Astrocyte of the cerebellum (primary cell): Measurements from ENCODE around the gene IMMP2L.
A peak's percentile ranks its signal among the peaks of the same experiment; 100 is the strongest.

ENCODE experiments used
- DNase-seq: peaks from one replicate; pipeline ENCODE4 v3.0.0-alpha.2; 2011; ENCODE audit warnings: low read depth
- H3K4me3 ChIP-seq: 2 replicates; pipeline ENCODE4 v1.5.1; 2011; ENCODE audit warnings: mild to moderate bottlenecking, low read depth, low read length, moderate library complexity
- CTCF ChIP-seq: IDR thresholded peaks from 2 replicates; pipeline ENCODE4 v1.5.1; 2012; ENCODE audit warnings: low read length, low read depth, moderate library complexity, mild to moderate bottlenecking; ENCODE audit errors: missing control alignments
- in situ Hi-C: cut with HindIII; loops from 2 replicates; pipeline ENCODE4 v1.10.0; 2017; ENCODE audit warnings: low sequenced_read_pairs

The IMMP2L gene

GRCh38 chr7:111103678-111104274 lies 458.5 kb downstream of the IMMP2L start:
- H3K4me3 ChIP-seq: no peak overlapping the region
- in situ Hi-C loops: no loop called here
- DNase-seq: no peak
- TF ChIP-seq CTCF: no peak

- DNase-seq: no peak
- no peak overlapping the region for H3K4me3 ChIP-seq
- no peak for TF ChIP-seq CTCF
- in situ Hi-C loops: no loop called here
These were observed 459.2 kb downstream of the IMMP2L start for GRCh38 chr7:111103136-111103535.

GRCh38 chr7:111101856-111102646 lies 460.2 kb downstream of the IMMP2L start:
- in situ Hi-C loops: no loop called here
- no peak for DNase-seq
- H3K4me3 ChIP-seq: no peak overlapping the region
- TF ChIP-seq CTCF: no peak

- no peak overlapping the region for H3K4me3 ChIP-seq
- in situ Hi-C loops: no loop called here
- DNase-seq: no peak
- no peak for TF ChIP-seq CTCF
These were observed 463.4 kb downstream of the IMMP2L start for GRCh38 chr7:111098926-111099250.

- DNase-seq: no peak
- TF ChIP-seq CTCF: peak; percentile 69
- no peak overlapping the region for H3K4me3 ChIP-seq
- in situ Hi-C loops: no loop called here
These were observed 464.0 kb downstream of the IMMP2L start for GRCh38 chr7:111098011-111098925.

GRCh38 chr7:111096997-111097396 lies 465.3 kb downstream of the IMMP2L start:
- in situ Hi-C loops: no loop called here
- TF ChIP-seq CTCF: no peak
- no peak for DNase-seq
- no peak overlapping the region for H3K4me3 ChIP-seq
